ENCODE results near the gene SHLD1. TPM values are rescaled to one million over a fixed set of nuclear protein-coding genes. Genes with fewer than 3 reads are reported as not detected.

Gene SHLD1
- total RNA-seq, 1 experiment from 2014 or later = 6.7 TPM

DNA sequence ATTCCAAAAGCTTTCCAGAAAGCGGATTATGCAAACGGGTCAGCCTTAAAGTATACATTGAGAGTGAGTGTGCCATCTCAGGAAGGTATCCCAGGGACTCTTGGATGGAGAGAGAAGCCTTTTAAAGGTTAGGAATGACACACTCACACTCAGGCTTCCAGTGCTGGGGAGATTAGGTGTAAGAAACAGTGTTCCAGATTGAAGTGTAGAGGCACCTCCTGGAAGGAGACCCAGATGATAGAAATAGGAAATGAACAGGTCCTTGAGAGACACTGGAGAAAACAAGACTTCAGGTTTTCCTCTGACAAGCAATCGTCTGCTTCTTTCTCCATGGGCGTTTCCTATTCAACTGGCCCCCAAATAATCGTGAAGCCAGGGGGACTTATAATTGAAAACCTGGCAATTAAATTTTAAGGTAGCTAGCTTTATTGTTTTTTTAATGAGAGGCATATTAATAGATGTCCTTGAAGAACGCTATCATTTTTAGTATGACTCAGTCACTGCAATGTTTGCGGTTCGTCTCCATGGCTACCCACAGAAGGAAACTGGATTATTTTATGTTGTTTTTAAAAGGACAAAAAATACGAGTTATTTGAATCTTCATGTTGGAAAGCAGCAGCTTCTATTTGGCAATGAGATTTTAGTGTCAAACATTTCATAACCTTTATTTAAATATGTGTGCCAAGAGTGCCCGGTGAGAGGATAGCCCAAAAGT, 114.8 kb downstream of the SHLD1 start:
- Mint-ChIP-seq H3K4me1 (peaks cover 0 to 7% of the 10 kb centered on the region in 2 experiments; a peak in 2 of 4 replicates), H3K36me3 (ENCODE audit: insufficient read depth in 1 of 3, low read depth in 3 of 3) (no peaks in the 10 kb centered on the region), H3K27ac (no peak overlapping the region), H3K4me3 (no peak overlapping the region), H3K9me3 (no peaks in the 10 kb centered on the region), H3K27me3 (ENCODE audit: low read depth) (no peaks in the 10 kb centered on the region)
- Histone ChIP-seq H2BK20ac (ENCODE audit: low read depth, low read length, poor library complexity, severe bottlenecking) (no peak overlapping the region), H3K9ac (ENCODE audit: extremely low read depth, insufficient read length, low read length) (no peak overlapping the region), H4K5ac (ENCODE audit: insufficient read length, low read depth, low read length) (no peak overlapping the region), H2AK5ac (ENCODE audit: insufficient read length, low read length) (no peak overlapping the region), H3K56ac (ENCODE audit: insufficient read length, low read depth, low read length) (no peak overlapping the region), H3K79me1 (ENCODE audit: insufficient read depth, low read depth, low read length, poor library complexity, severe bottlenecking) (no peaks in the 10 kb centered on the region), H4K91ac (ENCODE audit: insufficient read length, low read depth, low read length) (no peak overlapping the region), H3K23ac (ENCODE audit: insufficient read length, low read depth, low read length) (no peak overlapping the region), H3K4ac (ENCODE audit: low read depth, low read length) (no peak overlapping the region), H3K27ac (ENCODE audit: insufficient read length, low read depth, low read length) (no peak overlapping the region), H3K79me2 (ENCODE audit: insufficient read depth, low read length) (no peaks in the 10 kb centered on the region), H2BK12ac (ENCODE audit: insufficient read length, low read depth, low read length) (no peak overlapping the region), H3K4me2 (ENCODE audit: insufficient read depth, insufficient read length, low read length) (no peak overlapping the region), H2BK120ac (ENCODE audit: low read depth, low read length, poor library complexity, severe bottlenecking) (no peak overlapping the region), H2BK15ac (ENCODE audit: low read depth, low read length) (no peak overlapping the region), H3K9me3 (ENCODE audit: control insufficient read depth, low read depth, low read length) (no peaks in the 10 kb centered on the region), H3K23me2 (ENCODE audit: insufficient read length, low read depth, low read length, poor library complexity, severe bottlenecking) (no peaks in the 10 kb centered on the region), H4K20me1 (ENCODE audit: control insufficient read depth, insufficient read depth, insufficient read length) (no peaks in the 10 kb centered on the region), H3K14ac (ENCODE audit: insufficient read depth, low read length) (no peak overlapping the region), H2BK5ac (ENCODE audit: insufficient read length, low read length) (no peak overlapping the region), H2AFZ (ENCODE audit: low read length) (no peak overlapping the region), H4K8ac (replicated peaks; ENCODE audit: insufficient read length, low read depth, low read length) (no peak overlapping the region), H3K27me3 (ENCODE audit: insufficient read depth, low read length) (no peaks in the 10 kb centered on the region), H3K4me1 (ENCODE audit: insufficient read depth, low read length) (no peaks in the 10 kb centered on the region), H3K18ac (ENCODE audit: insufficient read length, low read depth, low read length) (no peak overlapping the region), H3T11ph (ENCODE audit: low read length) (no peak overlapping the region)
- TF ChIP-seq, protein P1, sequence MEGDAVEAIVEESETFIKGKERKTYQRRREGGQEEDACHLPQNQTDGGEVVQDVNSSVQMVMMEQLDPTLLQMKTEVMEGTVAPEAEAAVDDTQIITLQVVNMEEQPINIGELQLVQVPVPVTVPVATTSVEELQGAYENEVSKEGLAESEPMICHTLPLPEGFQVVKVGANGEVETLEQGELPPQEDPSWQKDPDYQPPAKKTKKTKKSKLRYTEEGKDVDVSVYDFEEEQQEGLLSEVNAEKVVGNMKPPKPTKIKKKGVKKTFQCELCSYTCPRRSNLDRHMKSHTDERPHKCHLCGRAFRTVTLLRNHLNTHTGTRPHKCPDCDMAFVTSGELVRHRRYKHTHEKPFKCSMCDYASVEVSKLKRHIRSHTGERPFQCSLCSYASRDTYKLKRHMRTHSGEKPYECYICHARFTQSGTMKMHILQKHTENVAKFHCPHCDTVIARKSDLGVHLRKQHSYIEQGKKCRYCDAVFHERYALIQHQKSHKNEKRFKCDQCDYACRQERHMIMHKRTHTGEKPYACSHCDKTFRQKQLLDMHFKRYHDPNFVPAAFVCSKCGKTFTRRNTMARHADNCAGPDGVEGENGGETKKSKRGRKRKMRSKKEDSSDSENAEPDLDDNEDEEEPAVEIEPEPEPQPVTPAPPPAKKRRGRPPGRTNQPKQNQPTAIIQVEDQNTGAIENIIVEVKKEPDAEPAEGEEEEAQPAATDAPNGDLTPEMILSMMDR (conservative IDR thresholded peaks at IDR 0.05) = no peak
- no peak for DNase-seq
- no CpG with 5 or more reads among the region's 10 CpGs for WGBS (ENCODE audit: extremely low coverage, insufficient read length, low lambda C conversion rate)

Measured in H9 (cell line).